MM.1S (cell line): Measurements from ENCODE around the gene S100A9.

Experiments
- DNase-seq: peaks from one replicate; pipeline ENCODE4 v3.0.0-alpha.2; 2015
- H2AFZ ChIP-seq: fragments of 300-600 bp; sonication (generic); 2 replicates; pipeline ENCODE4 v1.6.0; 2016; ENCODE audit warnings: antibody characterized with exemption, low read length
- H3F3A ChIP-seq: fragments of 300-600 bp; sonication (generic); 2 replicates; pipeline ENCODE4 v1.6.1; 2016; ENCODE audit warnings: mild to moderate bottlenecking, antibody characterized with exemption, low read length, moderate library complexity, mixed read lengths; ENCODE audit not compliant: insufficient read depth
- H3K27ac ChIP-seq: fragments of 300-600 bp; sonication (generic); 2 replicates; pipeline ENCODE4 v1.5.1; 2016; ENCODE audit warnings: mild to moderate bottlenecking, low read length
- H3K27me3 ChIP-seq: fragments of 300-600 bp; sonication (generic); replicated peaks from 2 replicates; pipeline ENCODE4 v1.6.0; 2016; ENCODE audit warnings: low read length; ENCODE audit not compliant: insufficient read depth
- H3K36me3 ChIP-seq: fragments of 300-600 bp; sonication (generic); replicated peaks from 2 replicates; pipeline ENCODE4 v1.6.1; 2016; ENCODE audit warnings: mild to moderate bottlenecking, low read length, mixed read lengths; ENCODE audit not compliant: insufficient read depth
- H3K4me1 ChIP-seq: fragments of 300-600 bp; sonication (generic); 2 replicates; pipeline ENCODE4 v1.6.1; 2016; ENCODE audit warnings: low read length, mixed read lengths
- H3K4me2 ChIP-seq: fragments of 300-600 bp; sonication (generic); 2 replicates; pipeline ENCODE4 v1.6.0; 2016; ENCODE audit warnings: low read depth, low read length
- H3K4me3 ChIP-seq: fragments of 300-600 bp; sonication (generic); 2 replicates; pipeline ENCODE4 v1.5.1; 2016; ENCODE audit warnings: low read length, mixed read lengths
- H3K79me2 ChIP-seq: fragments of 300-600 bp; sonication (generic); 2 replicates; pipeline ENCODE4 v1.6.1; 2016; ENCODE audit warnings: mixed run types, low read length, mixed read lengths
- H3K9ac ChIP-seq: fragments of 300-600 bp; sonication (generic); 2 replicates; pipeline ENCODE4 v1.6.1; 2016; ENCODE audit warnings: low read length, mixed read lengths
- H3K9me2 ChIP-seq: fragments of 300-600 bp; sonication (generic); replicated peaks from 2 replicates; pipeline ENCODE4 v1.6.1; 2016; ENCODE audit warnings: mild to moderate bottlenecking, low read length, mixed read lengths; ENCODE audit not compliant: insufficient read depth
- H3K9me3 ChIP-seq: fragments of 300-600 bp; sonication (generic); replicated peaks from 2 replicates; pipeline ENCODE4 v1.6.1; 2016; ENCODE audit warnings: mild to moderate bottlenecking, low read length, mixed read lengths; ENCODE audit not compliant: insufficient read depth
- H4K20me1 ChIP-seq: fragments of 300-600 bp; sonication (generic); 2 replicates; pipeline ENCODE4 v1.6.1; 2016; ENCODE audit warnings: mild to moderate bottlenecking, low read length, moderate library complexity, mixed read lengths; ENCODE audit not compliant: insufficient read depth
- CTCF ChIP-seq: fragments of 300-600 bp; sonication (generic); IDR thresholded peaks from 2 replicates; pipeline ENCODE4 v1.5.1; 2016; ENCODE audit warnings: antibody characterized with exemption, low read length, mixed read lengths
- EZH2 ChIP-seq: fragments of 300-600 bp; sonication (generic); optimal IDR thresholded peaks from 2 replicates; pipeline ENCODE3; 2017; ENCODE audit warnings: low read depth, mild to moderate bottlenecking, antibody characterized with exemption, low read length, mixed read lengths
- EZH2phosphoT487 ChIP-seq: fragments of 300-600 bp; sonication (generic); IDR thresholded peaks from 2 replicates; pipeline ENCODE4 v1.6.1; 2018; ENCODE audit warnings: antibody characterized with exemption, low read length

Gene S100A9

GRCh38 chr1:153347856-153348255 lies 9.8 kb upstream of the S100A9 start:
- H3F3A ChIP-seq = peaks cover 10% of the 10 kb centered on the region; the same call in 1 of the 2 replicates
- peaks cover 8% of the 10 kb centered on the region; the same call in 1 of the 2 replicates for H3K27me3 ChIP-seq
- no peak overlapping the region for H3K27ac ChIP-seq
- H3K9me2 ChIP-seq = no peaks in the 10 kb centered on the region
- no peaks in the 10 kb centered on the region for H4K20me1 ChIP-seq
- no peak for DNase-seq
- no peaks in the 10 kb centered on the region for H3K9me3 ChIP-seq
- no peak overlapping the region for H3K4me3 ChIP-seq
- no peaks in the 10 kb centered on the region for H3K36me3 ChIP-seq
- H2AFZ ChIP-seq = no peak overlapping the region
- TF ChIP-seq CTCF (no peak), EZH2phosphoT487 (no peak), EZH2 (no peak)
- peaks cover 29% of the 10 kb centered on the region for H3K4me1 ChIP-seq
- no peak overlapping the region for H3K4me2 ChIP-seq
- H3K9ac ChIP-seq = no peak overlapping the region
- no peaks in the 10 kb centered on the region for H3K79me2 ChIP-seq

GRCh38 chr1:153348511-153349362 lies 8.9 kb upstream of the S100A9 start, which contains the start of gene PGLYRP4:
Gene PGLYRP4 (minus strand): TSS chr1:153348841. CDS start chr1:153347932, 909 bp downstream.
- Histone ChIP-seq H3K9me3 (no peaks in the 10 kb centered on the region), H3K27me3 (peaks cover 8% of the 10 kb centered on the region; the same call in 1 of the 2 replicates), H3K36me3 (no peaks in the 10 kb centered on the region), H4K20me1 (no peaks in the 10 kb centered on the region), H3K4me1 (peaks cover 21% of the 10 kb centered on the region), H2AFZ (no peak within 1 kb of the TSS), H3F3A (peaks cover 4% of the 10 kb centered on the region; the same call in 1 of the 2 replicates), H3K9me2 (no peaks in the 10 kb centered on the region), H3K79me2 (no peaks in the 10 kb centered on the region), H3K4me2 (no peak within 1 kb of the TSS), H3K4me3 (no peak within 1 kb of the TSS), H3K27ac (no peak within 1 kb of the TSS), H3K9ac (no peak within 1 kb of the TSS)
- DNase-seq = no peak
- no peak for TF ChIP-seq CTCF
- no peak for TF ChIP-seq EZH2
- no peak for TF ChIP-seq EZH2phosphoT487

DNA sequence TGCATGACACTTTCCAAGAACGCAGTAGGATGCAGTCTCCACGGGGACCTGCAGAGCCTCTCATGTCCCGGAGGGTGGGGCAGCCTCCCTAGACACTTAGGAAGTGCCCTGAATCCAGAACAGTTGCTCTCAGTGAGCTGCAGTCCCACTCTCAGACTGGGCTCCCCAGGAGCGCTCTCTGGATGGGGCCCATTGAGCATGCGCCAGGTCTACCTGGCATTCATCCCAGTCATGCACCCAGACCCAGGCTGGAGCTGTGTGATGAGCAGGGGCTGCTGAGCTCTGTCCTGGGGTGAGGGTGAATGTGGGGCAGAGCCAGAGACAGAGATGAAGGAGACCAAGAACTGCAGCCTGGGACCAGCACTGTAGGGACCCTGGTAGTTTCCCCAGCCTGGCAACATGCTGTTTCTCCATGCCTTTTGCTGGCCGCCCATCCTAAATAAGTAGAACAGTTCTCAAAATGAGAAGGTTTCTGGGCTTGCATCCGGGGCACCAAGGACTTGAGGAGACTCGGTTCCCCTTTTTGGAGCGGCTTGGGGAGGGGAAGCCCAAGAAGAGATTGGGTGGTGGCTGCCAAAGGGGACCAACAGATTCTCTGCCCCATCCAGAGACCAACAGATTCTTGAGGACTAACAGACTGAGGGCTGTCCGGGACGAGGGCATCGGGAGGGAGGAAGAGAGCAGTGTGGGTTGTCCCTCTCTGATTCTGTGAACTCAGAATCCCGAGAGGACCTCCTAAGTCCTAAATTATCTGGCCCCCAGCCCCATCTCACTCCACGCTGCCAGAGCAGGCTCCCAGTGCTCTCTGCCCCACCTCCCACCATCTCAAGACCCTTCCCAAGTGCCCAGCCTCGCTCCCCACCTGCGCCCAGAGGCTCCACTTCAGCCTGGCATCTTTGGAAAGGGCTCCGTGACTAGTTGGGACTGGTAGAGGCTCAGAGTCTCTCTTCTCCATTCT lies 8.0 kb upstream of the S100A9 start:
- Histone ChIP-seq H3K79me2 (no peaks in the 10 kb centered on the region), H3K27ac (no peak overlapping the region), H3K27me3 (peaks cover 8% of the 10 kb centered on the region; the same call in 1 of the 2 replicates), H3K36me3 (no peaks in the 10 kb centered on the region), H3K4me3 (no peak overlapping the region), H3K4me1 (peaks cover 14% of the 10 kb centered on the region), H4K20me1 (no peaks in the 10 kb centered on the region), H3K9me3 (no peaks in the 10 kb centered on the region), H3K9me2 (no peaks in the 10 kb centered on the region), H3K4me2 (no peak overlapping the region), H2AFZ (no peak overlapping the region), H3F3A (no peaks in the 10 kb centered on the region), H3K9ac (no peak overlapping the region)
- DNase-seq = no peak
- TF ChIP-seq EZH2phosphoT487 (no peak), EZH2 (no peak), CTCF (no peak)
